ENCODE measurements around the gene ZNF382.
"Not testable (repeated sequence)": the region's sequence is repeated elsewhere in the genome, so short reads cannot be mapped to it uniquely, and the experiment has no call there.

The ZNF382 gene

GRCh38 chr19:36605101-36605876, at the start of gene ZNF382:
ZNF382 (plus strand) TSS chr19:36605313; CDS start chr19:36609915, 4,602 bp downstream.
- peak; percentile 87 for DNase-seq

DNA sequence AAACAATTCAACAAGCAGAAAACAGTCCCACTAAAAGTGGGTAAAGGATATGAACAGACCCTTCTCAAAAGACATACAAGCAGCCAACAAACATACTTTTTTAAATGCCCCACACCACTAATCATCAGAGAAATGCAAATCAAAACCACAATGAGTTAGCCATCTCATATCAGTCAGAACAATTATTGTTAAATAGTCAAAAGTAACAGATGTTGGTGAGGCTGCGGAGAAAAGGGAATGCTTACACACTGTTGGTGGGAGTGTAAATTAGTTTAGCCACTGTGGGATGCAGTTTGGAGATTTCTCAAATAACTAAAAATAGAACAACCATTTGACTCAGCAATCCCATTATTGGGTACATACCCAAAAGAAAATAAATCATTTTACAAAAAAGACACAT, 40.7 kb upstream of the ZNF382 start:
- DNase-seq: no peak

GRCh38 chr19:36572593-36573019, 32.5 kb upstream of the ZNF382 start:
- DNase-seq: no peak

DNA sequence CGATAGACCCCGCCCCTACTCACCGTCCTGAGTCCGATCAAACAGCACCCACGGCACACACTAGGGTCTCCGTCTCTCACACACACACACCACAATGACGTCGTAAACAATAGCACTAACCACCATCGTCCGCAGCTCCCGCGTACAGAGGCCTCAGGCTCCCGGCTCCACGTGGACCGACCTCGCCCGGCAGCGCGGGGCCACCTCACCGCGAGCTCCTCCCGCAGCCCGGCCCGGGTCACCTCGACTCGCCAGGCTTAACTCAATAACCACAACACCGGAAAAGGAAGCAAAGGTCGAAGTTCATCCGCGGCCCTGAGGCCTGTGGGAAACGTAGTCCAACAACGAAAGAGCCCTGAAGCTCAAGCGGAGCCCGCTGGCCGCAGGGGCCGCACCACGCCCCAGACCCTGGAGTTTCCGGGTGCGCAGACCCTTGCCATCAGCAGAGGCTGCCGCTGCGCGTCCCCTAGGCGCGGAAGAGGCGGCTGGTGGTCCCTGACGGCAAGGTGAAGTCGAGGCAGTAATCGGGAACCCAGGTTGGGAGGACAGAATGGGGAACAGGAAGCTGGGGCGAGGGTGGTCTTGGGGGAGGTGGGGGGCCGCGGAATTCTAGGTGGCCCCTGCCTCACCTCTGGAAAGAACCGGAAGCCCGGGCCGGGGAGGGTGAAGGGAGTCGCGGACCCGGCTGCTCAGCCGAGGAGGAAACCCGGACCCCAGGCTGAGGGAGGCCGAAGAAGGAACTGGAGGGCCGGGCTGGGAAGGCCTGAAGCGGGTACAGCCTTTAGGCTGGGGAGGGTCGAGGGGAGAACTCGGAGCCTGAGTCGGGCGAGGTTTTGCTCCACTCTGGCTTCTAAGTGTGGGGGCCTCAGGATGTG, 31.9 kb upstream of the ZNF382 start, which contains the start of gene ZNF529:
ZNF529 (minus strand) TSS at position 273 of the 875 bp plus-strand sequence. CDS start 946 bp downstream, outside the sequence.
- DNase-seq: peak; percentile 91

- no peak for DNase-seq
These were observed 31.0 kb upstream of the ZNF382 start for GRCh38 chr19:36573895-36574720.

DNA sequence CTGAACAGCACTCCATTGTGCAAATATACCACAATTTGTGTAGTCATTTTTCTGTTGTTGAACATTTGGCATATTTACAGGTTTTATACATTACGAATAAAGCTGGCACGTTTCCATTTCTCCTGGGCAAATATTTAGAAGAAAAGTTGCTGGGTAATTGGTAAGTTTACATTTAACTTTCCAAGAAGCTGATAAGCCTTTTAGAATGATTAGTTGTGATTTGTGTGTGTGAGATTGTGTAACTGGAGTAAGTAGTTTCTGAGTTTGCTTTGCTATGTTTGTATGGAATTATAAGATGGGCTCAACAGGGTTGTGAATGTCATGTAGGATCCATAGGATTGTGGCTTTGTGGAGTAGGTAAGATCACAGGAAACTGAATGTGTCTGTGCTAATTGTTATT, 30.4 kb upstream of the ZNF382 start:
- DNase-seq: no peak

GRCh38 chr19:36577271-36577996, 27.7 kb upstream of the ZNF382 start:
- DNase-seq: no peak

GRCh38 chr19:36579255-36579654, 25.9 kb upstream of the ZNF382 start:
- no peak for DNase-seq

DNA sequence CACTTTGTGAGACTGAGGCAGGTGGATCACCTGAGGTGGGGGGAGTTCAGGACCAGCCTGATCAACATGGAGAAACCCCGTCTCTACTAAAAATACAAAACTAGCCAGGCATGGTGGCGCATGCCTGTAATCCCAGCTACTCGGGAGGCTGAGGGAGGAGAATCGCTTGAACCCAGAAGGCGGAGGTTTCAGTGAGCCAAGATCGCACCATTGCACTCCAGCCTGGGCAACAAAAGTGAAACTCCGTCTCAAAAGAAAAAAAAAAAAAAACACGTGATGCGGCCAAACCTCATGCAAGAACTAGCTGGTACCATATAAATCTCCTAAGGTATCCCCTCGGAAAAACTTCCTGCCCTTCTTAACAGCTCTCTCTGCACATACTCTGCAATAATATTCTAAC, 2.4 kb upstream of the ZNF382 start:
- DNase-seq: not testable (repeated sequence)

- DNase-seq: peak; percentile 90
These were observed 435 bp upstream of the ZNF382 start for GRCh38 chr19:36604656-36605100.

DNA sequence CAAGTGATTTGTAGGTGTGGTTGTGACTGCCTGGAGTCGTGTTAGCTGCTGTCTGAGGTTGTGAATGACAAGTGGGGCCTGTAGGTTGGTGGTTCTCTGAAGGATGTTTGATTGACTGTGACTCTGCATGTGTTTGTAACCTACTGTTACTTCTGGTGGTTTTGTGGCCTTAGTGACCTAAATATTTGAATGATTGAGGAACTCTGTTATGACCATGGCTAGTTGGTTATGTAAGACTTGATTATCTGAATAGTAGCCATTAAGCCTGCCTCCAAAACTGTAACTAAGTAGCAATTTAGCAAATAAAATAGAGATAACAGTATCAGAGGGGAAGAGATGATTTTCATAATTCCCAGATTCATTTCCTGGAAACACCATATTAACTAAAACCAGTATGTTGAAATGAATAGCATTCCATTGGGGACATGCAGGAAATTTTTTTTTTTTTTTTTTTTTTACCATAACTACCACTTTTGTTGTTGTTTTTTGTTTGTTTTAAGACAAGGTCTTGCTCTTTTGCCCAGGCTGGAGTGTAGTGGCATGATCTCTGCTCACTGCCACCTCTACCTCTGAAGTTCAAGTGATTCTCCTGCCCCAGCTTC, 865 bp downstream of the ZNF382 start:
- DNase-seq: peak; percentile 2

- no peak for DNase-seq
These were observed 21.9 kb downstream of the ZNF382 start for GRCh38 chr19:36627057-36627456.

DNA sequence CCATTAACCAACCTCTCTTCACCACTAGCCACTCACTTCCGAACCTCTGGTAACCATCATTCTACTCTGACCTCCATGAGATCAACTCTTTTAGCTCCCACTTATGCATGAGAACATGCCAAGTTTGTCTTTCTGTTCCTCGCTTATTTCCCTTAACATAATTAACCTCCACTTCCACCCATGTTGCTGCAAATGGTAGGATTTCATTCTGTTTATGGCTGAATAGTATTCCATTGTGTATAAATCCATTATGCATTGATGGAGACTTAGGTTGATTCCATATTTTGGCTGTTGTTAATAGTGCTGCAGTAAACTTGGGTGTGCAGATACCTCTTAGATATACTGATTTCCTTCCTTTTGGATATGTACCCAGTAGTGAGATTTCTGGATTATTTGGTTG, 30.2 kb downstream of the ZNF382 start:
- DNase-seq: no peak

DNA sequence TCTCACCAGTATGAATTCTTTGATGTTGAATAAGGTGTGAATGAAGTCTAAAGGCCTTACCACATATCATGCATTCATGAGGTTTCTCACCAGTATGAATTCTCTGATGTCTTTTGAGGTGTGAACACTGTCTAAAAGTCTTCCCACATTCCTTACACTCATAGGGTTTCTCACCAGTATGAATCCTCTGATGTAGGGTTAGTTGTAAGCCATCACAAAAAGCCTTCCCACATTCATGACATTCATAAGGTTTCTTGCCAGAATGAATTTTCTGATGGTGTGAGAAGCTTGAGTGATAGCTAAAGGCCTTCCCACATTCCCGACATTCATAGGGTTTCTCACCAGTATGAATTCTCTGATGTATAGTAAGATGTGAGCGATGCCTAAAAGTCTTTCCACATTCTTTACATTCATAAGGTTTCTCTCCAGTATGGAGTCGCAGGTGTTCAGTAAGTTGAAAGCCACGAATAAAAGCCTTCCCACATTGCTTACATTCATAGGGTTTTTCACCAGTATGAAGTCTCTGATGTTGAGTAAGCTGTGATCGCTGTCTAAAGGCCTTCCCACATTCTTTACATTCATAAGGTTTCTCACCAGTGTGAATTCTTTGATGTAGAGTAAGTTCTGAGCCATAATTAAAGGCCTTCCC, 33.9 kb downstream of the ZNF382 start:
- DNase-seq: no peak

DNA sequence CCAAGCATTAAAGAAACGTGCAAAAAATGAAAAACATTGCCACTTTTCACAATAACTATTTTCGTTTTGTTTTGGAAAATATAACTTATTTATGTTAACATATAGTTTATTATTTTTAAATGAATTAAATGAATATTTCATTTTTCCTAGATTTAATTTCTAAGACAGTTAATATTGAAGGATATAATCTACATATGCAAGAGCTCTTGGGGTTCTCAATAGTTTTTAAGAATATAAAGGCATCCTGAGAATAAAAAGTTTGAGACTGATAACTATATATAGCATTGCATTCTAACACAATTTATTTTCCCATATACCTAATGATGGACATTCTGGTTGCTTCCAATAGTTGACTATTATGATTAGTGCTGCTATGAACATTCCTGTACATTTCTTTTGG, 41.6 kb downstream of the ZNF382 start:
- no peak for DNase-seq

GRCh38 chr19:36652958-36653357, 47.8 kb downstream of the ZNF382 start:
- no peak for DNase-seq

GRCh38 chr19:36665832-36666231, 60.7 kb downstream of the ZNF382 start:
- no peak for DNase-seq

GRCh38 chr19:36668646-36669045, 63.5 kb downstream of the ZNF382 start:
- no peak for DNase-seq

- no peak for DNase-seq
These were observed 67.3 kb downstream of the ZNF382 start for GRCh38 chr19:36672368-36672767.

- DNase-seq: no peak
These were observed 69.1 kb downstream of the ZNF382 start for GRCh38 chr19:36674201-36674600.

DNA sequence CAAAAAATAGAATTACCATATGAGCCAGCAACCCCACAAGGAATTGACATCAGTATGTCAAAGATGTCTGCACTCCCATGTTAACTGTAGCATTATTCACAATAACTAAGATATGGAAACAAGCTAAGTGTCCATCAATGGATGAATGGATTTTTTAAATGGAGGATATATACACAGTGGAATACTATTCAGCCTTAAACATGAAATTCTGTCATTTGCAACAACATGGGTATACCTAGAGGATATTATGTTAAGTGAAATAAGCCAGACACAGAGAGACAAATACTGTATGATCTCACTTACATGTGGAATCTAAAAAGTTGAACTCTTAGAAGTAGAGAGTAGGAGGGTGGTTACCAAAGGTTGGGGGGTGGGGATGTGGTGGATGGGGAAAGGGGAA, 74.3 kb downstream of the ZNF382 start:
- DNase-seq: no peak
